DMS53 (cell line): ENCODE data around the gene CSTPP1.
"Not testable (repeated sequence)": the region's sequence is repeated elsewhere in the genome, so short reads cannot be mapped to it uniquely, and the experiment has no call there.

Experiments used
- DNase-seq: peaks from one replicate; lab custom pipeline; 2025; lab: John Stamatoyannopoulos, UW

The CSTPP1 gene

DNA sequence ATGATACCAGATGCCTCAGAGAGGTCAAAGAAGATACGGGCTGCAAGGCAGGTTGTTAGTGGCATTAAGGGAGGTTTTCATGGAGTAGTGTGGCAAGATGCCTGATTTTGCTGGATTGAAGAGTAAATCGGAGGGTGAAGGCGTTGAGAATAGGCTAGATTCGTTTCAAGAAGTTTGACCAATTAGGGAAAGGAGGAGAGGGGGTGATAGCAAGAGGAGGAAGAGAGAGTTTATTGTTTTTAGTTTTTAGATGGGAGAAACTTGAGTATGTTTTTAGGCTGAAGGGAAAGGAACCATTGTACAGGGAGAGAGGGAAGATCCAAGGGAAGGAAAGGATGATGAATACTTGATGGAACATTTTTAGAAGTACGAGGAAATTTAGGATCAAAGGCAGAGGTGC lies 16.5 kb downstream of the CSTPP1 start:
- DNase-seq = no peak

DNA sequence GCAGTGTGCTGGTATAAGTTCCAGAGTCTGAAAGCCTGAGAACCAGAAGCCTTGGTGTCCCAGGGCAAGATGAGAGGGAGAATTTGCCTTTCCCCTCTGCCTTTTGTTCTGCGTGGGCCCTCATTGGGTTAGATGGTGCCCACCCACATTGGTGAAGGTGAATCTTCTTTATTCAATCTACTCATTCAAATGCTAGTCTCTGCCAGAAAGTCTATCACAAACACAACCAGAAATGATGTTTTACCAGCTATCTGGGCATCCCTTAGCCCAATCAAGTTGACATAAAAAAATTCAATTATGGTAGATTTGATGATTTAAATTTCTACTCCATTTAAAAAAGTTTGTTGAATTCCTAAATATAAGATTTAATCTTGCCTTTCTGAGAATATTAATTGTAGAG lies 22.2 kb downstream of the CSTPP1 start:
- no peak for DNase-seq

DNA sequence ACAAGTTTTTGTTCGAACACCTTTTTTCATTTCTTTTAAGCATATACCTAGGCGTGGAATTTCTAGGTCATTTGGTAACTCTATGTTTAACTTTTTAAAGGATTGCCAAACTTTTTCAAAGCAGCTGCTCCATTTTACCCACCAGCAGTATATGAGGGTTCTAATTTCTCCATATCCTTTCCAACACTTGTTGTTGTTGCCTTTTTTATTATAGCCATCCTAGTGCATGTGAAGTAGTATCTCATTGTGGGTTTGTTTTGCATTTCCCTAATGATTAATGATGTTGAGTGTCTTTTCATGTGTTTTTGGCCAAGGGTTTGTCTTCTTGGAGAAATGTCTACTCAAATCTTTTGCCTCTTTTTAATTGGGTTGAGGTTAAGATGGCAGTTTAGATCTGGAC lies 24.5 kb downstream of the CSTPP1 start:
- no peak for DNase-seq

DNA sequence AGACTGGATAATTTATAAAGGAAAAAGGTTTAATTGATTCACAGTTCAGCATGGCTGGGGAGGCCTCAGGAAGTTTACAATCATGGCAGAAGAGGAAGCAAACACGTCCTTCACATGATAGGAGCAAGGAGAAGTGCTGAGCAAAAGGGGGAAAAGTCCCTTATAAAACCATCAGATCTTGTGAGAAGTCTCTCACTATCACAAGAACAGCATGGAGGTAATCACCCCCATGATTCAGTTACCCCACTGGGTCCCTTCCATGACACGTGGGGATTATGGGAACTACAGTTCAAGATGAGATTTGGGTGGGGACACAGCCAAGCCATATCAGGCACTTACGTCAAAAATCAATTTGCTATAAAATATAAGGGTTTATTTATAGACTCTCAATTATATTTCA lies 25.3 kb downstream of the CSTPP1 start:
- not testable (repeated sequence) for DNase-seq

DNA sequence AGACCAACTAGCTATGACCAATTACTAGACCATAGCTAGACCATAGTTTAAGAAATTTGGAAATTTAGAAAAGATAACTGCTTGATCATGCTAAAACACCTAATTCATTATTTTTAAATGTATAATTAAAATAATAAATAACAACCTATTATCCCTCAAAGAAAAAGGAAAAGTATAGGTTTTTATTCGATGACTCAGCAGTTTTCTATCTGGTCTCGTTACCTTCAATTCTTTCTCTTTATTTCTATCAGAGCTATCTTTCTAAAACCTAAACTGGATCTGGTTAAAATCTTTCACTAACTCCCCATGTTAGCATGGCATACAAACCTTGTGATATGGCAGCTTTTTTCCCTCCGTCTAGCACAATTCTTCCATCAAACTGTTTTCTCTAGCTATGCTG lies 27.3 kb downstream of the CSTPP1 start:
- no peak for DNase-seq

DNA sequence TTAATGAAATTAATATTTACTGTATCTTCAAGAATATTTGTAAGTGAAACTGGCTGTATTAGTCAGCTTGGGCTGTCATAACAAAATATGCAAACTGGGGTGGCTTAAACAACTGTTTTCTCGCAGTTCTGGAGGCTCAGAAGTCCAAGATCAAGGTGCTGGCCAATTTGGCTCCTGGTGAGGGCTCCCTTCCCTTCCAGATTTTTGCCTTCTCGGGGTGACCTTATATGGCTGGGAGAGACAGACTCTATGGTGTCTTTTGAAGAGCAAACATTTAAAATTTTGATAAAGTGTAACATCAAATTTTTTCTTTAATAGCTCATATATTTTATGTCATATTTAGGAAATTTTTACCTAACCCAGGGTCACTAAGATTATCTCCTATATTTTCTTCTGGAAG lies 30.2 kb downstream of the CSTPP1 start:
- no peak for DNase-seq

DNA sequence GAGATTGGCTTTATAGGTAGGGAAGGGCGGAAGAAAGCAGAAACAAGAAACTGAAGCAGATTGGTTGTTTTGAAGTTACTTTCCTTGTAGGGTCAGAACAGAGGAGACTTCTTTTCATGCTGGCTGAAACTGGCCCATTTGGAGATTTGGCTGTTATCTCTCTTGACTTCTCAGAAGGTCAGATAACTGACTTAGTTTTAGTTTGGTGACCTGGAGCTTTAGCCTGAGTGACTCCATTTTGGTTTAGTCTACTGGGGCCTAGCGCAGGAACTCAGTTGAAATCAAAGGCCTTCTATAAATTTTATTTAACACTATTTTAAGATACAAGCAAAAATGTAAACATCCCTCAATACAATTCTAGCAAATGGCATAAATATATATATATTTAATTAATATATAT lies 31.4 kb downstream of the CSTPP1 start:
- DNase-seq = no peak

DNA sequence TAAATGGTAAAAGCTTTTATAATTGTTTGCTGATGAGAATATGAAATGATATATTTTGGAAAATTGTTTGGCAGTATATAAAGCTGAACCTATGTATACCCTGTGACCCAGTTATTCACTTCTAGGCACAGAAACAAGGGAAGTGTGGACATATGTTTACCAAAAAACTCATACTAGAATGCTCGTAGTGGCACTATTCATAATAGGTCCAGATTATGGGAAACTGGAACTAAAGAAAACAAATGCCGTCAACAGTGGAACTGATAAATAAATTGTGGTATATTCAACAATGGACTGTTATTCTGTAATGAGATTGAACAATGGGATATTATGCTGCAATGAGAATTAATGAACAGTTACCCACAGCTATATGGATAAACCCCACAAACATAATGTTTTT lies 32.8 kb downstream of the CSTPP1 start:
- DNase-seq = no peak

DNA sequence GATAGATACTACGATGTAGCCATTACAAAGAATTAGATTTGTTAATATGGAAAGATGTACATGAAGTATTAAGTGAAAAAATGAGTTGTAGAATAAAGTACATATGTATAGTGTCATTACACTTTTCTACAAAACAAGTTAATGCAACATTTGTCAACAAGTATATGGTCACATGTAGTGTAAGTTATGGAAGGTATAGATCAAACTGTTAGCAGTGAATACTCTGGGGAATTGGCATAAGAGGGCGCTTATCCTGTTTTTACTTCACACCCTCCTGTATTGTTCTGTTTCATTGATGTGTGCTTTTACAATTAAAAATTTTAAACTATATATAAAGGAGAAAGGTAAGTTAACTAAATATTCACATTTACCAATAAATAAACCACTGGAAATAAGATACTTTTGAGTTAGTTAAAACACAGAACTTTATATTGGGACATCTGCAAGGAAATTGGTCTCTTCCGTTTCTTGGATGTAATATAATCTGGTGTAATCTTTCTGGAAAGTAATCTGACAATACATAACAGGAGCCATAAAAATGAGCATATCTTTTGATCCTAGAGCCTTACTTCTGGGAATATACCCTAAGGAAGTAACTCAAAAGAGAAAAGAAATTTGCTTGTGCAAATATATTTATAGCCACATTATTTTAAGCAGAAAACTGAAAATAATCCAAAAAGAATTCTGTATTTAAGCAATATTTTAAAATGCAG lies 34.5 kb downstream of the CSTPP1 start:
- DNase-seq = no peak

DNA sequence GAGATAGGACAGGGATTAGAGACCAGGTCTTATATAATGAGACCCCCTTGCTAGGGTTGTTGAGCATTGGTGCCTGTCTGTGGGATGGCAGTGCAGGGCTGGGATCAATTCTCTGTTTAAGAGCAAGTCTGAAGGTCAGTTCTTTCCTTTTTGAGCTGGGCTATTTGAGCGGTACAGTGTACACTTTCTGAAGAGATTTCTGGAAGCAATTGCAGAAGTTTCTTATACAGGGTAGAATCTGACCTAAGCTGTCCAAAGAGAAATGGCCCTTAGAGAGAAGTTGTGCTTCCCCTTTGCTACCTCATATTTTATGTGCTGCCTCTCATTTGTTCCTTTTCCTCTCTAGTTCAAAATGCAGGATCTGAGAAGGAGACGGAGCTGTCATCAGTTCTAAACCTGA lies 35.8 kb downstream of the CSTPP1 start:
- DNase-seq = no peak

DNA sequence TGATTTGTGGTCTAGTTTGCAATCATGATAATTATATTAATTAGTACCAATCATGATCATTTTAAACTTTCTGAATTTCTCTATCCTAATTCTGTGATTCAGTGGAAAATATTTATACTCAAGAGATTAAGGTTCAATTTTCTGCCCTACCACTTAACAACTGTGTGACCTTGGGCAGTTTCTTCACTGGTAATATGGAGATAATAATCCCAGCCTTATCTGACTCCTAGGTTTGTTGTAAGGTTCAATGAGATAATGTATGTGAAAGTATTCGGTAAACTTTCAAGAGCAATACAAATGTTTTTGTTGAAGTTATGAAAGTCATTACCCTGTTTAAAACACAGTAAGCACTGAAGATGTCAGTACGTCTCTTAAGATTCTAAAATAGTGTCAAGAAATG lies 36.3 kb downstream of the CSTPP1 start:
- DNase-seq = no peak

DNA sequence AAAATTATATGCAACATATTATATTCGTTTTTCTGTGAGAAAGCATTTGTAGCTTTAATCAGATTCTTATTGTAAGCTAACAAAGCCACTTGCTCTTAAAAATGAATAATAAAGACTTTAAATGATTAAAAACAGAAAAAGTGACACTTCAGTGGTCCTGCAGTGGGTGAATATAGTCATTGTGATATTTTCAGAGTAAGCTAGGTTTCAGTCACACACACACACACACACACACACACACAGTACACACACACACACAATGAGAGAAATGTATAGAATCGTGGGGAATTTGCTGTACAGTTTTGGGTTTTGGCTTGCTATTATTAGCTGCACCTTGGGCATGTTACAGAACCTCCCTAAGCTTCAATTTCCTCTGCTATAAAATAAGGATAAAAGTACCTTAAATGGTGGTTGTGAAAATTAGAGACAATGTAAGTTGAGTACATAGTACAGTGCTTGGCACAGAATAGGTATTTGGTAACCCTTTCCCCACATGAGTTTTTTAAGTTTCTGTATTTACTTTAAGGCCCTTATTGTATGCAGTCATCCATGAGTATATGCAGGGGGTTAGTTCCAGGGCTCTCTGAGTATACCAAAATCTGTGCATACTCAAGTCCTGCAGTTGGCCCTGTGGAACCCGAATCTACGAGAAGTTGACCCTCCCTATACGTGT lies 39.8 kb downstream of the CSTPP1 start:
- DNase-seq = no peak

DNA sequence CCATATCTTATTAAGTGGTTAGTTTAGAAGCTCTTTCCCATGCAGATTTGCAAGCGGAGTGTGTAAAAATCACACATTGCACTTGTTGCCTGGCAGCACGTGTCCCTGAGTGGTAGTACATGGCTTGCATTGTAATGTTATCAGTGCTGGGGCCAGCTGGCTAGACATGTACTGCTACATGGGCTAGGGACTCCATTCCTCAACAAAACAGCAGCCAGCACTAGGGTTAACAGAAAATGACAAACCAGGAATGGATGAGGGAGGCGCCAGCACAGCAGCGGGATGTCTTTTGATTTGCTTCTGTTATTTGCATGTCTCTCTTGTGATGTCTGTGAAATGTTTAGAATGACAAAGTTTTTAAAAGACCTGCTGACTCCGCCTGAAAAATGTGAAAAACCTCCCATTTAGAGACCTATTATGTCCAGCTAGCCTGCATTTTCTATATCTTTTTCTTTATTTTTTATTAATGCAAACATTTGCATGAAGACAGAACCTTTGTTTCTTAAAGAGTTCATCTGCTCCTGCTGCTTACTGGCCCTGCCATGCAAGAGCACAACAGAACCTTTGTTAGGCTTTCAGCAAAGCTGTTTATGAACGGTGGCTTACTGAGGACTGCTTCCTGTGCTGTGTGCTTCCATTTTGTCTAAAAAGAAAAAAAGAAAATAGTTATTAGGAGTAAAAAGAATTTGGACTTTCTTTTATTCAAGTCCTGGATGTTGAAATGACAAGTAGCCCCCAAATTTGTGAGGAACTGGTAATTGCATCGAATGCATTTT lies 40.7 kb downstream of the CSTPP1 start:
- DNase-seq = peak; percentile 61

DNA sequence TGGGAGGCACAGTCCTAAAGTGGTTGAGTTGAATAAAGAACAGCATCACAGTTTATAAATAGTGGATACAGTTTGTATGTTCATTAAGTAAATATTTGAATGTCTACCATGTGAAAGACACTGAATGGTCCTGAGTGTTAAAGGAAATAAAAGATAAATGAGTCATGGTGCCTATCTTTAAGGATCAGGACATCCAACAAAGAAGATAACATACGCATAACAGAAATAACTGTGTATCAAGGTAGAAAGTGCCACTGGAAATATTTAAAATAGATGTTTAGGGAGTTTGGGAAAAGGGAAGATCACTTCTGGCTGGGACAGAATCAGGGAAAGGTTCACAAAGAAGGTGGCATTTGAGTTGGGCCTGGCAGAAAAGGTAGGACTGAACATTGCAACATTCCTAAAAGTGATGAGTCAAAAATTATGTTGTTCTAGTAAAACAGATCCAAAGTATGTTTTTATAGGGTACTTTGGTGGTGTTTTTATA lies 41.5 kb downstream of the CSTPP1 start:
- DNase-seq = peak; percentile 79

DNA sequence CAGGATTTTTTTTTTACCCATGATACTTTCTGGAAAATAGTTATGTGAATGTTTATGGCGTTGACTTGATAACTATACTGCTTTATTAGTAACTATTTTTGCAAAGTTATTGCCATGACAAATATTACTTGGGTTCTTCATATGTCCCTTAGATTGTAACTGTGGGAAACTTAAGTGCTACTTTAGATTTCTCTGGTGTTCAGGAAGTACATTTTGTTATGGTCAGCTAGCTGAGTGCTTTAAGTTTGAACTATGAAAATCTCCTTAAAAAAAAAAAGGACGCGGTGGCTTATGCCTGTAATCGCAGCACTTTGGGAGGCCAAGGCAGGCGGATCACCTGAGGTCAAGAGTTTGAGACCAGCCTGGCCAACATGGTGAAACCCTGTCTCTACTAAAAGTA lies 42.8 kb downstream of the CSTPP1 start:
- DNase-seq = no peak

DNA sequence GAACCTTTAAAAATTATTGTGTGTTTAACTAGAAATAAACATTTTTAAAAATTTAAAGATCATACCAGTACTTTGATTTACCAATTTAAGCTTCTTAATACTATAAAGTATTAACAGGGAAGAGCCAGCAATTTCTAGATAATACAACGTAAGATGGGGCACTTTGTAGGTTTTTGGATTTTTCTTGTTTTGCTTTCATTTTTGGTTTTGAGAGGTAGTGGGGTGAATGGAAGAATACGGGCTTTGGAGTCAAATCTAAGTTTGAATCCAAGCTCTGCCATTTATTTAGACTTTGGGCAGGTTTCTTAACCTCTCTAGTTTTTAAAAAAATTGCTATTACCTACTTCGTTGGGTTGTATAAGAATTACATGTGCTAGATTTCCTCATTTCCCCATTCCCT lies 44.9 kb downstream of the CSTPP1 start:
- no peak for DNase-seq

DNA sequence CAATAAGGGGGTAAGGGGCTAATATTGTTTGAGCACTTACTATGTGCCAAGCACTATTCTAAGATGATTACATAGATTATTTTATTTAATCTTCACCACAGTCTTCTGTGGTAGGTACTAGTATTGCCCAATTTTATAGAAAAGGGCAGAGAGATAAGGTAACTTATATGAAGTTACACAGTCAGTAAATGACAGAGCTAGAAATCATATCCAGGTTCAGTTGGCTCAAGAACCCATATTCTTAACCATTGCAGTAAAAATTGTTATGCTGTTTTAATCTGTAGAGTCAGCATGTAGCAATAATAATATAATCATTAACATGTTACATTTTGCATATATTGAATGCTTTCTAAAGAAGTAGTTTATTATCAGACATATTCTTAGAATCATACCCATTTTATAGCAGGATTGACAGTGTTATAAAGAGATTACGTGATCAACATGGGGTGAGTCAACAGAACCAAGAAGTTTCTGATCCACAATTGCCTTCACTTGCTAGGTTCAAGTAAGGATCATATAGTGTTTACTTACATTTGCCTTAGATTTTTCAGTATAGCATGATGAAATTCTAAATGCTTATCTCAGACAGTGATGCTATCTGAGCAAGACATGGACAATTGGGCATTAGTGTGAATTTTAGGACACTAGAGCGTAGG lies 46.4 kb downstream of the CSTPP1 start:
- DNase-seq = no peak

DNA sequence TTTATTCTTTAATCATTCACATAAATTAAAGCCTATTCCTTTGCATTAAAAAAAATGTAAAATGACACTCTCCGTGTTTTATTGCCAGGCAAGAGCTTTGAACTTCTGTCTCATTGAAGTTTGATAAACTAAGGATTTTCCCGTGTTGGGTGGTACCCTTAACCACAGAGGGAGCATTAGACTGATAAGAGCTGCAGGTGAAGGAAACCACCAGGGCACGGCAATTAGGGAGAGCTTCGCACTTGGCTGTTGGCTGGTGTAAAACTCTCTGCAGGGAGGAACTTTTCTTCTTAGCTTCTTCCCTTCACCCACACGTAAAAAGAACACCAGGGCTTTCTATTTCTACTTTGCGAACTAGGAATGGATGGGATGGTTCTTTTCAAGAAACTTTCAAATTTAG lies 47.0 kb downstream of the CSTPP1 start:
- DNase-seq = no peak

DNA sequence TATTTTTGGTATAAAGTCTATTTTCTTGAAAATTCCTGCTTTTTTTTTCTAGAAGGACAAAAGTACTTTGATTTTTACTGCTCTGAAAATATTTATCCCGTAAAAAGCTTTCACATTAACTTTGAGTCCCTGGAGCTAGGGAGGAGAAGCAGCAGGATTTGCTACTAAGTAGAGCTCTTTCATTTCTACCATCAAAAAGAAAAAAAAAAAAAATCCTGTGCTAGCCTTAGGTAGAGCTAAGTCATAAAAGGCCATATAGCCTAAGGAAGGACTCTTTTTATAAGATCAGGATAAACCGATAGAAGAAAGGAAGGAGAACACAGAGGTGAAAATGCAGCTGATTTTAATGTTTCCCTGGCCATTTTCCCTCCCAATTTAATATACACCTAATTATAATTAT lies 48.0 kb downstream of the CSTPP1 start:
- peak; percentile 25 for DNase-seq

DNA sequence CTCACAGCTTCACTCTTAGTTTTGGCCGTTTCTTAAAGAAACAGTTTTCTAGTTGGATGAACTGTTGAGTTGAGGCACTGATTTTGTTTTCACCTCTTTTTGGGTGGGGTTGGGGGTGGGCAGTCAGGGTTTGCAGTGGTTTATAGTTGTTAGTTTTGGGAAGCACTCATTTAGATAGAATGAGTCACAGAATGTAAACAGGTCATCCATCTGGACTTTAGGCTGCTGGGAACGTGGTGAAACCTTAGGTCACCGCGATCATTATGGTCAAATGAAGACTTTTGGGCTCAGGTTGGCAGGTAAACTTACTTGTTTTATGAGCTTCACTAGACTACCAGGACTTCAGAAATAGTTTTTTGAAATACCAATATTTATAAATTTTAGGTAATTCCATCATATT lies 48.4 kb downstream of the CSTPP1 start:
- DNase-seq = peak; percentile 32

DNA sequence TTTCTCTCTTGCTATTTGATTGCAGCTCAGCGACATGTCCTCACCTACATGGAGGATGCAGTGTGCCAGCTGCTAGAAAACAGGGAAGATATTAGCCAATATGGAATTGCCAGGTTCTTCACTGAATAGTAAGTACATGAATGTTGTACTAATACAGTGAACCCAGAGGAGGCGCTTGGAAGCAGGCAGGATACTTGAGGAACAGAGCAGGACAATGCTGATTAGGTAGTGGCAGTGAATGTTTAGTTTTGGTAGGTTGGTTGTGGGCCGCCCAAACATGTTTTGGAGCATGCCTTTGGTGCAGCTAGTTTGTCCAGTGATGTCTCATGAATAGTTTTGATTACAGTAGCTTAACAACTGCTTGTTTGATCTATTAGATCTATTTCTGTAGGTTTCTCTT lies 50.6 kb downstream of the CSTPP1 start:
- peak; percentile 6 for DNase-seq

DNA sequence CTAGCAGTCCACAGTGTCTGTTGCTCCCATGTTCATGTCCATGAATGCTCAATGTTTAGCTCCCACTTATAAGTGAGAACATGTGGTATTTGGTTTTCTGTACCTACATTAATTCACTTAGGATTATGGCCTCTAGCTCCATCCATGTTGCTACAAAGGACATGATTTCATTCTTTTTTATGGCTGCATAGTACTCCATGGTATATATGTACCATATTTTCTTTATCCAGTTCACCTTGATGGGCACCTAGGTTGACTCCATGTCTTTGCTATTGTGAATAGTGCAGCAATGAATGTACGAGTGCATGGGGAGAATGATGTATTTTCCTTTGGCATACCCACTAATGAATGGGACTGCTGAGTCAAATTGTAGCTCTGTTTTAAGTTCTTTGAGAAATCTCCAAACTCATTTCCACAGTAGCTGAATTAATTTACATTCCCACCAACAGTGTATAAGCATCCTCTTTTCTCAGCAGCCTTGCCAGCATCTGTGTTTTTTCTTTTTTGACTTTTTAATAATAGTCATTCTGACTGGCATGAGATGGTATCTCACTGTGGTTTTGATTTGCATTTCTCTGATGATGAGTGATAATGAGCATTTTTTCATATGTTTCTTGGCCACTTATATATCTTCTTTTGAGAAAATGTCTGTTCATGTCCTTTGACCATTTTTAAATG lies 53.4 kb downstream of the CSTPP1 start:
- not testable (repeated sequence) for DNase-seq
